Aortic smooth muscle cell (primary cell): ENCODE measurements around the gene RBM5. TPM values are rescaled to one million over a fixed set of nuclear protein-coding genes. Genes with fewer than 3 reads are reported as not detected.

Experiments used
- total RNA-seq: library from RNA; depleted of rRNA; stranded (reverse); fragments of >200 nt; gene quantifications from 2 replicates; pipeline ENCODE4 v1.2.3, GENCODE V29; 2014

The RBM5 gene
- 194 and 241 TPM in 2 replicates for total RNA-seq

GRCh38 chr3:50088725-50089608, at the start of gene RBM5:
Gene RBM5 (plus strand): TSS chr3:50088919. CDS start chr3:50090435, 1,516 bp downstream.

GRCh38 chr3:50154840-50155490, 66.2 kb downstream of the RBM5 start, which contains the start of gene SEMA3F:
Gene SEMA3F (plus strand): TSS chr3:50155324. CDS start chr3:50159623, 4,299 bp downstream.

Other genes with a start within 250 kb of the RBM5 start
- gene TRAIP, start 232.4 kb upstream of the RBM5 start, total RNA-seq: 2.2 and 5.2 TPM in 2 replicates
- not detected in 2 replicates for gene CAMKV, start 219.0 kb upstream of the RBM5 start, total RNA-seq
- gene MST1R, start 185.0 kb upstream of the RBM5 start, total RNA-seq: 0.40 and 2.0 TPM in 2 replicates
- gene MON1A, start 159.1 kb upstream of the RBM5 start, total RNA-seq: 10.4 and 12.8 TPM in 2 replicates
- gene RBM6, start 148.8 kb upstream of the RBM5 start, total RNA-seq: 48.1 and 50.7 TPM in 2 replicates
- 8.7 and 19.8 TPM in 2 replicates for gene SEMA3F, start 66.4 kb downstream of the RBM5 start, total RNA-seq
- gene GNAT1, start 102.7 kb downstream of the RBM5 start, total RNA-seq: not detected in 2 replicates
- gene SLC38A3, start 116.4 kb downstream of the RBM5 start, total RNA-seq: not detected in 2 replicates
- gene GNAI2, start 147.3 kb downstream of the RBM5 start, total RNA-seq: 385 and 428 TPM in 2 replicates
- gene SEMA3B, start 180.2 kb downstream of the RBM5 start, total RNA-seq: 11.1 and 12.4 TPM in 2 replicates
- 0.06 TPM in 1 of 2 replicates, not detected in the other for gene LSMEM2, start 190.2 kb downstream of the RBM5 start, total RNA-seq
- 35.7 and 62.5 TPM in 2 replicates for gene IFRD2, start 203.5 kb downstream of the RBM5 start, total RNA-seq
- gene HYAL3, start 210.5 kb downstream of the RBM5 start, total RNA-seq: 3.3 and 3.7 TPM in 2 replicates
- 2.7 and 2.8 TPM in 2 replicates for gene NAA80, start 210.5 kb downstream of the RBM5 start, total RNA-seq
- 1.2 and 2.6 TPM in 2 replicates for gene HYAL1, start 214.7 kb downstream of the RBM5 start, total RNA-seq
- gene HYAL2, start 233.8 kb downstream of the RBM5 start, total RNA-seq: 64.2 and 104 TPM in 2 replicates
- 14.7 and 17.4 TPM in 2 replicates for gene TUSC2, start 239.3 kb downstream of the RBM5 start, total RNA-seq